HCT116 (cell line): Measurements from ENCODE around the gene DPYSL4.

Experiments
- CTCF ChIP-seq, 3 experiments: fragments of 200-600 bp in 1 of 3; sonication (generic) in 1 of 3; IDR thresholded peaks in 2 of 3; conservative IDR thresholded peaks in 1 of 3; 2 replicates each; pipeline ENCODE4 v1.5.1; 2012 to 2017; ENCODE audit warnings: low read depth in 2 of 3, low read length in 2 of 3, antibody characterized with exemption in 1 of 3, borderline replicate concordance in 1 of 3, control low read depth in 1 of 3, mild to moderate bottlenecking in 1 of 3, mixed read lengths in 1 of 3, mixed run types in 1 of 3, moderate library complexity in 1 of 3; ENCODE audit not compliant: insufficient read depth in 1 of 3
- EGR1 ChIP-seq: IDR thresholded peaks from 2 replicates; pipeline ENCODE4 v1.6.1; 2012; ENCODE audit warnings: low read depth
- EZH2 ChIP-seq: fragments of 200-600 bp; sonication (generic); IDR thresholded peaks from 2 replicates; pipeline ENCODE4 v1.6.1; 2017; ENCODE audit warnings: antibody characterized with exemption, mixed run types
- FOSL1 ChIP-seq: IDR thresholded peaks from 2 replicates; pipeline ENCODE4 v1.6.1; 2012; ENCODE audit warnings: low read depth
- POLR2A ChIP-seq: IDR thresholded peaks from 2 replicates; pipeline ENCODE4 v1.7.0; 2011; ENCODE audit warnings: borderline replicate concordance; ENCODE audit not compliant: insufficient read depth, insufficient read length; ENCODE audit errors: extremely low read depth
- POLR2AphosphoS5 ChIP-seq: IDR thresholded peaks from 2 replicates; pipeline ENCODE4 v1.6.1; 2011; ENCODE audit warnings: mild to moderate bottlenecking, low read depth, low read length, moderate library complexity
- RAD21 ChIP-seq: IDR thresholded peaks from 2 replicates; pipeline ENCODE4 v1.6.1; 2012; ENCODE audit warnings: low read depth, mild to moderate bottlenecking
- SP1 ChIP-seq: IDR thresholded peaks from 2 replicates; pipeline ENCODE4 v1.6.1; 2012; ENCODE audit warnings: low read depth
- SRF ChIP-seq: IDR thresholded peaks from 2 replicates; pipeline ENCODE4 v1.6.1; 2012; ENCODE audit warnings: low read depth
- TCF7L2 ChIP-seq: IDR thresholded peaks from 2 replicates; pipeline ENCODE4 v1.7.0; 2011; ENCODE audit warnings: borderline replicate concordance, inconsistent platforms; ENCODE audit not compliant: insufficient read depth, insufficient read length; ENCODE audit errors: extremely low read depth
- ZNF274 ChIP-seq: fragments of 200-500 bp; sonication (Bioruptor generic); IDR thresholded peaks from 2 replicates; pipeline ENCODE4 v1.6.1; 2014; ENCODE audit warnings: mild to moderate bottlenecking, low read depth, low read length, inconsistent platforms

GRCh38 chr10:132175907-132176581, 10.7 kb upstream of the DPYSL4 start:
- no peak for TF ChIP-seq CTCF (IDR thresholded peaks at IDR 0.05 in 2 of 3, conservative IDR thresholded peaks at IDR 0.05 in 1 of 3; ENCODE audit: borderline replicate concordance in 1 of 3, insufficient read depth in 1 of 3, low read depth in 2 of 3, low read length in 2 of 3)
- no peak for TF ChIP-seq SRF
- no peak for TF ChIP-seq POLR2A
- no peak for TF ChIP-seq POLR2AphosphoS5
- TF ChIP-seq SP1, result no peak
- no peak for TF ChIP-seq RAD21
- no peak for TF ChIP-seq FOSL1
- no peak for TF ChIP-seq EZH2
- TF ChIP-seq EGR1, result no peak
- TF ChIP-seq TCF7L2, result no peak
- no peak for TF ChIP-seq ZNF274
